Naive thymus-derived CD8-positive, alpha-beta T cell (primary cell): Measurements from ENCODE around the gene MYDGF. TPM values are rescaled to one million over a fixed set of nuclear protein-coding genes. Genes with fewer than 3 reads are reported as not detected.
"Not testable (repeated sequence)": the region's sequence is repeated elsewhere in the genome, so short reads cannot be mapped to it uniquely, and the experiment has no call there.

Source experiments
- ATAC-seq, 2 donors: fragments of 150-1000 bp; cut with Tn5 transposase in 1 of 2; sonication (Bioruptor Pico), chemical (Tn5 transposase) in 1 of 2; 1 replicate in 1 of 2; 2 replicates in 1 of 2; pipeline ENCODE4 v1.10.0; 2021; ENCODE audit warnings: mild to moderate bottlenecking in 2 of 2, moderate library complexity in 2 of 2
- POLR2A ChIA-PET: fragments of 350-600 bp; sonication (Branson Sonifier 250); formaldehyde crosslinking; loops from one replicate; lab custom pipeline; 2021; ENCODE audit warnings: antibody characterized with exemption; lab: Charles Lee
- DNase-seq, 10 donors: peaks; one replicate each; pipeline versions ENCODE4 v3.0.0 to v3.0.0-alpha.2; 2020 to 2022
- H3K27ac Mint-ChIP-seq, 10 donors: one replicate each; pipeline ENCODE4 v1.8.0; 2020 to 2022; ENCODE audit warnings: mild to moderate bottlenecking in 10 of 10, mixed read lengths in 10 of 10, moderate library complexity in 4 of 10, inconsistent platforms in 1 of 10
- H3K27me3 Mint-ChIP-seq, 5 donors: one replicate each; pipeline ENCODE4 v1.8.0; 2021 to 2022; ENCODE audit warnings: mixed read lengths in 5 of 5
- H3K36me3 Mint-ChIP-seq, 3 donors: one replicate each; pipeline ENCODE4 v1.8.0; 2020 to 2022; ENCODE audit warnings: mixed read lengths in 3 of 3, mild to moderate bottlenecking in 2 of 3, inconsistent platforms in 1 of 3
- H3K4me1 Mint-ChIP-seq, 4 donors: one replicate each; pipeline ENCODE4 v1.8.0; 2021 to 2022; ENCODE audit warnings: mixed read lengths in 4 of 4
- H3K4me3 Mint-ChIP-seq, 10 donors: one replicate each; pipeline ENCODE4 v1.8.0; 2020 to 2022; ENCODE audit warnings: mild to moderate bottlenecking in 10 of 10, mixed read lengths in 10 of 10, moderate library complexity in 6 of 10, inconsistent platforms in 1 of 10
- H3K9me3 Mint-ChIP-seq, 9 donors: one replicate each; pipeline ENCODE4 v1.8.0; 2020 to 2022; ENCODE audit warnings: mixed read lengths in 9 of 9, mild to moderate bottlenecking in 3 of 9, inconsistent platforms in 1 of 9, moderate library complexity in 1 of 9
- polyA plus RNA-seq, 3 donors: library from polyadenylated mRNA; unstranded; fragments of 300-500 nt; fragmentation: Illumina TruSeq; gene quantifications; one replicate each; pipeline ENCODE4 v1.2.3, GENCODE V29; 2021
- total RNA-seq, 8 experiments: library from RNA in 2 of 8; stranded (reverse) in 2 of 8; gene quantifications; one replicate each; pipeline ENCODE4 v1.2.3 and lab custom pipeline; 2021 to 2026

The MYDGF gene
- total and polyA plus RNA-seq, 5 experiments from 2014 or later, result 24.9 to 114 (median 103) TPM

DNA sequence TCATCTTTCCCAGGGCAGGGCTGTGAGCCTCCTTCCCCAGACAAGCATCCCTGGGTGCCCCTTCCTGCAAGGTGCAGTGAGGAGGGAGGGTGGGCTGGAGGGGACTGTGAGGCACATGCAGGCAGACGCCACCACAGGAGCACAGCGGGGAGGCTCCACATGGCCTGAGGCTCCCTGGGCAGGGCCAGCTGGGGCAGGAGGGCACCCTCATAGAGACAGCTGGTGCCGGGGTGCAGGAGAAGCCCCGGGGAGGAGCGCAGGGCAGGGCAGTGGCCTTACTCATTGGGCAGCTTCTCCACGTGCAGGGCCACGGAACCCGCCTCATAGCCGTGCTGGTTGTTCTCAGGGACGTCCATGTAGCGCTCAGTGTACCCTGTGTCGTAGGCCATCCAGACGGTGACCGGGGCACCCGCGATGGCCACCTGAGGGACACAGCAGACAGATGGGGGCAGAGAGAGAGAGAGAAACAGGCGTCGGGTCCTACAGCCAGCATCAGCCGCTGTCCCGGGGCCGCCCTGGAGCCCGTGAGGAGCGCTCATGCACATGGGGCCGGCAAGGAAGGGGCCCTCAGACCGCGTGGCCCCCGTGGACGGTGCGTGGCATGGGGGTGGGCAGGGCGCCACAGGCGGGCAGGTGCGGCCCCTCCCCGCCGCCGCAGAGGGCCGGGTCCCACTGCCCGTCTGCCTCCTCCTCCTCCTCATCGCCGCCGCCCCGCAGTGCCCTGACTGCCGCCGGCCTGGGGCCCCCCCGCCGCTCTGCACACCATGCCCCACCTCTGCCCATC is 12.5 kb upstream of the MYDGF start:
- Mint-ChIP-seq H3K27me3 (no peaks in the 10 kb centered on the region), H3K4me3 (no peak overlapping the region), H3K36me3 (peaks cover 0 to 38% (median 0%) of the 10 kb centered on the region in 3 donors), H3K4me1 (no peaks in the 10 kb centered on the region), H3K27ac (no peak overlapping the region), H3K9me3 (no peaks in the 10 kb centered on the region)
- no peak for DNase-seq
- POLR2A ChIA-PET, result no interaction called here
- ATAC-seq, result no peak

- DNase-seq, H3K4me1 Mint-ChIP-seq, H3K9me3 Mint-ChIP-seq, ATAC-seq, H3K27me3 Mint-ChIP-seq, H3K4me3 Mint-ChIP-seq: not testable (repeated sequence)
- POLR2A ChIA-PET, result interaction anchor here (0.6 kb wide), 1 partner anchor 125 kb away, joined by 3 read pairs; no protein-coding TSS in a partner anchor
- H3K27ac Mint-ChIP-seq, result peak overlapping the region in 1 of 10 donors; percentile 77
- H3K36me3 Mint-ChIP-seq, result peaks cover 0 to 27% (median 4%) of the 10 kb centered on the region in 3 donors
These were observed 9.9 kb upstream of the MYDGF start for GRCh38 chr19:4680021-4680420.

DNA sequence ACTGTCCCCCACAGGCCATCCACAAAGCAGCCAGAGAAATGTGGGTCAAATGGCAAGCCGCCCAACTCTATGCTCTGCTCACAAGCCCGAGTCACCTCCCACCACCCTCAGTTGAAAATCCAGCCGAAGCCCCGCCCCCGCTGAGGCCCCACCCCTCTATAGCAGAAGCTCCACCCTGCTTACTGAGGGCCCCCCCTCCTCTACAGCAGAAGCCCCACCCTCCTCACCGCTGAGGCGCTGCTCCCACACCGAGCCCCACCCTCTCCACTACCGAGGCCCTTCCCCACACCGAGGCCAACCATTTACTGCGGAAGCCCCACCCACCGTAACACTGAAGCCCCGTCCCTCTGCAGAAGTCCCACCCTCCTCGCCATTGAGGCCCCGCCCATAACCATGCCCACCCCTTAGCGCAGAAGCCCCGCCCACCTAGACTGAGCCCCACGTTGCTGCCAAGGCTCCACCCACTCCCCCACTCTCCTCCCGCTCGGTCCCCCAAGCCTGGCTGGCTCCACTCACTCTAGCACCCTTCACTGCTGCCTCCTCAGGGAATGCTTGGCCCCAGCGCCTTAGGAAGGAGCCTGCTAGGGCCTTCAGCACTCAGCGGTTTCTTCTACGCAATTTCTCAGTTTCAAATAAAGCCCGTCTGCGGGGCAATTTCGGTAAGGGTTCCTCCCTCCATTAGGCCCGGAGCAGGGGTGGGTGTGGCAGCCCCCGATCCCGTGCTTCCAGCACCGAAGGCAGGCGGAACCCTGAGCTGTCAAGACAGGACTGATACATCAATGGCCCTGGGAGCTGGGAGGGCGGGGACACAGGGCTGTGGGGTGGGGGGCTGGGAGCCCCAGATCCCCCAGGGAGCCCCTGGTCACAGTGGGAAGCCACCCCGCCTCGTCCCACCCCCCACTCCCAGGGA is 9.0 kb upstream of the MYDGF start:
- DNase-seq (peak in 4 of 10 donors; percentile 11 to 13 (median 12)), ATAC-seq (peak; percentile 44 to 64)
- Mint-ChIP-seq H3K27me3 (no peaks in the 10 kb centered on the region), H3K4me3 (no peak overlapping the region), H3K4me1 (peaks cover 0 to 1% (median 0%) of the 10 kb centered on the region in 4 donors), H3K27ac (peak overlapping the region in 1 of 10 donors; percentile 44), H3K9me3 (no peaks in the 10 kb centered on the region), H3K36me3 (peaks cover 0 to 28% (median 4%) of the 10 kb centered on the region in 3 donors)
- POLR2A ChIA-PET, result no interaction called here

GRCh38 chr19:4676955-4677731 is 7.0 kb upstream of the MYDGF start:
- ATAC-seq, result peak in 1 of 2 donors; percentile 54
- no peak overlapping the region for H3K4me3 Mint-ChIP-seq
- no peaks in the 10 kb centered on the region for H3K9me3 Mint-ChIP-seq

DNA sequence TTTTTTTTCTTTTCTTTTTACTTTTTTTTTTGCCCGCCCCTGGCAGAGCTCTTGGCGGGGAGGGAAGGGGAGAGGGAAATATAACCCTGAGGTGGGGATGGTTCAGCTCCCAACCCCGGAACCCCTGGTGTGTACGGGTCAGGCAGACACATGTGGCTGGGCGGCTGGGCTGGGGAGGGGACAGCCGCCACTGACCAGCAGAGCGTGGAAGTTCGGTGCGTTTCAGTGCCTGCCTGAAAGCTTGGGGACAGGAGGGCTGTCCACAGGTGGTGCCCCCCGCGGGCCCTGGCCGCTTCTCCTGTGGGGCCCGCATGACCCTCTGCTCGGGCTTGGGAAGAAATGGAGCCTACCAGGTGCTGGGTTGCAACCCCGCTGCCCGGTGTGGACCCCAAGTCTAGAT is 5.2 kb upstream of the MYDGF start:
- H3K4me1 Mint-ChIP-seq, result peaks cover 0 to 3% (median 2%) of the 10 kb centered on the region in 4 donors
- no peaks in the 10 kb centered on the region for H3K27me3 Mint-ChIP-seq
- POLR2A ChIA-PET, result interaction anchor here (0.6 to 0.7 kb wide), 3 partner anchors 31 to 920 kb away, joined by 3 read pairs; no protein-coding TSS in a partner anchor
- DNase-seq, result no peak
- H3K9me3 Mint-ChIP-seq, result no peaks in the 10 kb centered on the region
- no peak overlapping the region for H3K4me3 Mint-ChIP-seq
- ATAC-seq, result no peak
- no peak overlapping the region for H3K27ac Mint-ChIP-seq
- H3K36me3 Mint-ChIP-seq, result peaks cover 0 to 17% (median 4%) of the 10 kb centered on the region in 3 donors

More at GRCh38 chr19:4676955-4677731, 7.0 kb upstream of the MYDGF start:
- POLR2A ChIA-PET, result interaction anchor here (0.6 to 0.7 kb wide), 2 partner anchors 164 to 459 kb away, joined by 3 to 4 read pairs; no protein-coding TSS in a partner anchor
- Mint-ChIP-seq H3K27me3 (no peaks in the 10 kb centered on the region), H3K36me3 (peaks cover 0 to 19% (median 4%) of the 10 kb centered on the region in 3 donors), H3K27ac (peak overlapping the region in 3 of 10 donors; percentile 24 to 73 (median 44)), H3K4me1 (peaks cover 0 to 1% (median 0%) of the 10 kb centered on the region in 4 donors)
- peak in 3 of 10 donors; percentile 9 to 17 (median 14) for DNase-seq

GRCh38 chr19:4673726-4674125 is 3.6 kb upstream of the MYDGF start:
- no peak for ATAC-seq

DNA sequence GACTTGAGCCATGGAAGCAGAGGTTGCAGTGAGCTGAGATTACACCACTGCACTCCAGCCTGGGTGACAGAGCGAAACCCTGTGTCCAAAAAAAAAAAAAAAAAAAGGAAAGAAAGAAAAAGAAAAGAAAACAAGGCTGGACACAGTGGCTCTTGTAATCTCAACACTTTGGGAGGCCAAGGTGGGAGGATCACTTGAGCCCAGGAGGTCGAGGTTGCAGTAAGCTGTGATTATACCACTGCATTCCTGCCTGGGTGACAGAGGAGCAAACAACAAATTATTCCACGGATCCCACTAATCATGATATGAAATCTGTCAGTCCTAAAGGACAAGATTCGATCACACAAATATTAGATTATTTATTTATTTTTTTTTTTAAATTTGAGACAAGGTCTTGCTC is 3.1 kb upstream of the MYDGF start:
- Mint-ChIP-seq H3K4me3 (no peak overlapping the region), H3K9me3 (no peaks in the 10 kb centered on the region), H3K27ac (peak overlapping the region in 1 of 10 donors; percentile 18), H3K36me3 (peaks cover 0 to 20% (median 7%) of the 10 kb centered on the region in 3 donors), H3K4me1 (peaks cover 3 to 17% (median 14%) of the 10 kb centered on the region in 4 donors), H3K27me3 (no peaks in the 10 kb centered on the region)
- no peak for ATAC-seq
- DNase-seq, result no peak
- POLR2A ChIA-PET, result no interaction called here

More at GRCh38 chr19:4673726-4674125, 3.6 kb upstream of the MYDGF start:
- H3K36me3 Mint-ChIP-seq, result peaks cover 0 to 15% (median 4%) of the 10 kb centered on the region in 3 donors
- H3K4me1 Mint-ChIP-seq, result peaks cover 3 to 13% (median 10%) of the 10 kb centered on the region in 4 donors
- peak overlapping the region in 1 of 10 donors; percentile 24 for H3K27ac Mint-ChIP-seq
- no peaks in the 10 kb centered on the region for H3K9me3 Mint-ChIP-seq
- no peaks in the 10 kb centered on the region for H3K27me3 Mint-ChIP-seq
- DNase-seq, result no peak
- H3K4me3 Mint-ChIP-seq, result no peak overlapping the region
- POLR2A ChIA-PET, result no interaction called here

DNA sequence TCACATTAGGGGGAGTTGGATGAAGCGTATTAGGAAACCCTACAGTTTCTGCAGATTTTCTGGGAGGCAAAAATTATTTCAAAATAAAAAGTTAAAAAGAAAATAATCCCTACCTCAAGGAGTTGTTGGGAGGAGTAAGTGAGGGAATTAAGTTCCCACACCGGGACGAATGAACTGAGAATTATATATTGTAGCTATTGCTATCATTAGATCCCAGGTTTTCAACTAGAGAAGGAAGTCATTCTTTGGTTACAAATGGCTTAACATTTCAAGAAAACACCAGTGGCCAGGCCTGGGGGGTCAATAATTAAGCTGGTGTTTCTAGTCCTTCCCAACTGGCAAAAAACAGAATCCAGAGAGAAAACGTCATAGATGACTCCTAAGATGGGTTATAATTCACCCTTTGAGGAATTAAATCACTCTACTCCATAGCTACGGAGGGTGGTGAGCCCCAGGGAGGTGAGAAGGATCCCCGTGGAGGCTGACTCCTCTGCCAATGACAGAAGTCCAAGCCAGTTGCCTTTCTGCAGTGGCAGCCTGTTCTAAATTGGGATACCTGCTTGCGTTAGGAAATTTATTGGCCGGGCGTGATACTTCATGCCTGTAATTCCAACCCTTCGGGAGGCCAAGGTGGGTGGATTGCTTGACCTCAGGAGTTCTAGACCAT is 1.2 kb upstream of the MYDGF start:
- Mint-ChIP-seq H3K36me3 (peaks cover 0 to 29% (median 5%) of the 10 kb centered on the region in 3 donors), H3K9me3 (no peaks in the 10 kb centered on the region), H3K27me3 (no peaks in the 10 kb centered on the region), H3K27ac (peak overlapping the region in 4 of 10 donors; percentile 14 to 82 (median 57)), H3K4me1 (peaks cover 3 to 18% (median 16%) of the 10 kb centered on the region in 4 donors), H3K4me3 (peak overlapping the region in 9 of 10 donors; percentile 49 to 88 (median 72))
- no peak for DNase-seq
- POLR2A ChIA-PET, result interaction anchor here (0.6 to 0.8 kb wide), 3 partner anchors 120 to 530 kb away, joined by 4 to 5 read pairs (median 5); no protein-coding TSS in a partner anchor
- no peak for ATAC-seq

GRCh38 chr19:4664642-4665041 is 5.5 kb downstream of the MYDGF start:
- Mint-ChIP-seq H3K9me3 (no peaks in the 10 kb centered on the region), H3K36me3 (peaks cover 0 to 70% (median 7%) of the 10 kb centered on the region in 3 donors), H3K4me3 (no peak overlapping the region), H3K27ac (peak overlapping the region in 2 of 10 donors; percentile 16 to 67), H3K27me3 (no peaks in the 10 kb centered on the region), H3K4me1 (peaks cover 3 to 27% (median 15%) of the 10 kb centered on the region in 4 donors)
- ATAC-seq (no peak), DNase-seq (no peak)
- POLR2A ChIA-PET, result no interaction called here

DNA sequence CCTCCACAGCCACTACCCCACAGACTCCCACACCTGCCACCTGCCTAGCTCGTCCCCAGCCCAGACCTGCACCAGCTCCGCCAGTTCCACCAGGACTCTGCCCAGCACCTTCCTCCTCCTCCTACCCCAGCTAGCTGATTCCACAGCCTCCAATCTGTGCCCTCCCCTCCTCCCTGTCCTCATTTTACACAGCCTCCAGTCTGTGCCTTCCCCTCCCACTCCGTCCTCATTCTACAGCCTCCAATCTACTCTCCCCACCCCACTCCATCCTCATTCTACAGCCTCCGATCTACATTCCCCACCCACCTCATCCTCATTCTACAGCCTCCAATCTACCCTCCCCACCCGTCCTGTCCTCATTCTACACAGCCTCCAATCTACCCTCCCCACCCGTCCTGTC is 7.3 kb downstream of the MYDGF start:
- H3K27ac Mint-ChIP-seq, result peak overlapping the region in 3 of 10 donors; percentile 41 to 92 (median 65)
- ATAC-seq (no peak), DNase-seq (no peak)
- no peaks in the 10 kb centered on the region for H3K27me3 Mint-ChIP-seq
- H3K4me3 Mint-ChIP-seq, result no peak overlapping the region
- H3K36me3 Mint-ChIP-seq, result peaks cover 0 to 73% (median 3%) of the 10 kb centered on the region in 3 donors
- POLR2A ChIA-PET, result no interaction called here
- H3K4me1 Mint-ChIP-seq, result peaks cover 0 to 13% (median 3%) of the 10 kb centered on the region in 4 donors
- no peaks in the 10 kb centered on the region for H3K9me3 Mint-ChIP-seq

- Mint-ChIP-seq H3K27me3 (no peaks in the 10 kb centered on the region), H3K36me3 (peaks cover 0 to 71% (median 3%) of the 10 kb centered on the region in 3 donors), H3K27ac (peak overlapping the region in 5 of 10 donors; percentile 25 to 92 (median 62)), H3K9me3 (no peaks in the 10 kb centered on the region), H3K4me3 (no peak overlapping the region), H3K4me1 (peaks cover 0 to 13% (median 3%) of the 10 kb centered on the region in 4 donors)
- POLR2A ChIA-PET, result interaction anchor here (1.6 kb wide), 1 partner anchor 24 kb away, joined by 4 read pairs; no protein-coding TSS in a partner anchor
- ATAC-seq (no peak), DNase-seq (no peak)
These were observed 8.0 kb downstream of the MYDGF start for GRCh38 chr19:4662020-4662695.
